Measurements from ENCODE around the gene GSTM2. TPM values are rescaled to one million over a fixed set of nuclear protein-coding genes. Genes with fewer than 3 reads are reported as not detected.

Gene GSTM2
- 33.7 and 43.5 TPM in 2 replicates for total RNA-seq

GRCh38 chr1:109667452-109668122, at the start of gene GSTM2:
Gene GSTM2, plus strand, starts transcription at chr1:109668057. Its CDS starts 59 bp downstream, at chr1:109668116.

GRCh38 chr1:109619576-109620400, 48.1 kb upstream of the GSTM2 start, which contains the start of the genes AMPD2 and GNAT2:
Gene AMPD2, plus strand, starts transcription at chr1:109619837. Its CDS starts 1,339 bp downstream, at chr1:109621176.
Gene GNAT2, minus strand, starts transcription at chr1:109619616. Its CDS starts 6,746 bp downstream, at chr1:109612870.

GRCh38 chr1:109655615-109656519, 12.0 kb upstream of the GSTM2 start, which contains the start of gene GSTM4:
Gene GSTM4, plus strand, starts transcription at chr1:109656099. Its CDS starts 291 bp downstream, at chr1:109656390.

DNA sequence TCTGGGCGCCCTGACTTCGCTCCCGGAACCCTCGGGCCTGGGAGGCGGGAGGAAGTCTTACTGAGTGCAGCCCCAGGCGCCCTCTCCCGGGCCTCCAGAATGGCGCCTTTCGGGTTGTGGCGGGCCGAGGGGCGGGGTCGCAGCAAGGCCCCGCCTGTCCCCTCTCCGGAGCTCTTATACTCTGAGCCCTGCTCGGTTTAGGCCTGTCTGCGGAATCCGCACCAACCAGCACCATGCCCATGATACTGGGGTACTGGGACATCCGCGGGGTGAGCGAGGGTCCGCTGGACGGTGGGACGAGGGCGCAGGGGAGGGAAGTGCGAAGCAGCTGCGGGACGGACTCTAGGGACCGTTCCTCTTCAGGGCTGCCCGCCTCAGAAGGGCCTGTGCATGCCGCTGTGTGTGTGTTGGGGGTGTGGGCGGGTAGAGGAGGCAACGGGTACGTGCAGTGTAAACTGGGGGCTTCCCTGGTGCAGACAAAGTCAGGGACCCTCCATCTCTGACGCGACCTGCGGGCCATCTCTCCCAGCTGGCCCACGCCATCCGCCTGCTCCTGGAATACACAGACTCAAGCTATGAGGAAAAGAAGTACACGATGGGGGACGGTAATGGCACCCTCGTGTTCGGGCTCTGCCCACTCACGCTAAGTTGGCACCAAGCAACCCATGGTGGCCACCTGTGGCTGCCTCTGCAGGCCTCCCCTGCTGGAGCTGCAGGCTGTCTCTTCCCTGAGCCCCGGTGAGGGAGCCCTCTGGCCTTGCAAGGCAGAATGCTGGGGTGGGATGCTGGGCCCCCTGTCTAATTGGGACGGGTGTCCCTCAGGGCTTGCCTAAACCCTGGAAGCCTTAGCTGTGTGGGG, 20.0 kb downstream of the GSTM2 start, which contains the start of gene GSTM1:
Gene GSTM1 (plus strand): TSS at position 177 of the 859 bp plus-strand sequence. CDS start 57 bp downstream, at position 234.

DNA sequence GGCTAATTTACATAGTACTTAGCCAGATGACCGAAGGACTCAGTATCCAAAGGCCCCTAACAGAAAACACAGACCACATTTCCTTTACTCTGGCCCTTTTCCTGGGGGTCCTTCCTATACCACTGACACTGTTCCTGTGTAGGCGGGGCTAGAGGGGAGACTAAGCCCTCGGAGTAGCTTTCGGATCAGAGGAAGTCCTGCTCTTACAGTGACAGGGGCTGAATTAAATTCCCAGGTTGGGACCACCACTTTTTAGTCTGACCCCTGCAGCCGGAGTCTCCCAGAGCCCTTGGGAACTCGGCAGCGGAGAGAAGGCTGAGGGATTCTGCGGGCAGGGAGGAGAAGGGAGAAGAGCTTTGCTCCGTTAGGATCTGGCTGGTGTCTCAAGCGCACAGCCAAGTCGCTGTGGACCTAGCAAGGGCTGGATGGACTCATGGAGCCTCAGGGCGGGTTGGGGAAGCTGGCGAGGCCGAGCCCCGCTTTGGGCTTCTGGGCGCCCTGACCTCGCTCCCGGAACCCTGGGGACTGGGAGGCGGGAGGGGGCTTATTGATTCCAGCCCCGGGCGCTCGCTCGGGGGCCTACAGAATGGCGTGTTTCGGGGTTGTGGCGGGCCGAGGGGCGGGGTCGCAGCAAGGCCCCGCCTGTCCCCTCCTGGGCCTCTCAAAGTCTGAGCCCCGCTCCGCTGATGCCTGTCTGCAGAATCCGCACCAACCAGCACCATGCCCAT, 43.9 kb downstream of the GSTM2 start, which contains the start of gene GSTM5:
Gene GSTM5 (plus strand): TSS at position 659 of the 728 bp plus-strand sequence. CDS start 62 bp downstream, at position 721.

Other genes starting within 250 kb of the GSTM2 start
- gene PSMA5, start 241.6 kb upstream of the GSTM2 start, total RNA-seq: 38.5 and 48.2 TPM in 2 replicates
- 0.16 and 0.43 TPM in 2 replicates for gene SYPL2, start 201.5 kb upstream of the GSTM2 start, total RNA-seq
- gene ATXN7L2, start 184.2 kb upstream of the GSTM2 start, total RNA-seq: 1.3 and 2.1 TPM in 2 replicates
- gene CYB561D1, start 174.0 kb upstream of the GSTM2 start, total RNA-seq: 3.6 and 5.2 TPM in 2 replicates
- gene AMIGO1, start 158.3 kb upstream of the GSTM2 start, total RNA-seq: 1.3 and 1.9 TPM in 2 replicates
- under 0.01 and 0.34 TPM in 2 replicates for gene GPR61, start 128.2 kb upstream of the GSTM2 start, total RNA-seq
- 13.8 and 15.3 TPM in 2 replicates for gene GNAI3, start 119.4 kb upstream of the GSTM2 start, total RNA-seq
- gene GNAT2, start 48.4 kb upstream of the GSTM2 start, total RNA-seq: 0.34 and 0.79 TPM in 2 replicates
- 57.1 and 61.6 TPM in 2 replicates for gene AMPD2, start 48.2 kb upstream of the GSTM2 start, total RNA-seq
- gene GSTM4, start 12.0 kb upstream of the GSTM2 start, total RNA-seq: 15.6 and 15.9 TPM in 2 replicates
- not detected in 2 replicates for gene GSTM1, start 19.8 kb downstream of the GSTM2 start, total RNA-seq
- 3.9 and 13.4 TPM in 2 replicates for gene GSTM5, start 44.2 kb downstream of the GSTM2 start, total RNA-seq
- 153 and 159 TPM in 2 replicates for gene GSTM3, start 73.0 kb downstream of the GSTM2 start, total RNA-seq
- gene EPS8L3, start 95.9 kb downstream of the GSTM2 start, total RNA-seq: not detected in 2 replicates
- 19.1 and 38.9 TPM in 2 replicates for gene CSF1, start 242.8 kb downstream of the GSTM2 start, total RNA-seq